ENCODE results near the gene POLRMT. TPM values are rescaled to one million over a fixed set of nuclear protein-coding genes. Genes with fewer than 3 reads are reported as not detected.

POLRMT gene
- total RNA-seq, 1 experiment from 2014 or later = 104 TPM

DNA sequence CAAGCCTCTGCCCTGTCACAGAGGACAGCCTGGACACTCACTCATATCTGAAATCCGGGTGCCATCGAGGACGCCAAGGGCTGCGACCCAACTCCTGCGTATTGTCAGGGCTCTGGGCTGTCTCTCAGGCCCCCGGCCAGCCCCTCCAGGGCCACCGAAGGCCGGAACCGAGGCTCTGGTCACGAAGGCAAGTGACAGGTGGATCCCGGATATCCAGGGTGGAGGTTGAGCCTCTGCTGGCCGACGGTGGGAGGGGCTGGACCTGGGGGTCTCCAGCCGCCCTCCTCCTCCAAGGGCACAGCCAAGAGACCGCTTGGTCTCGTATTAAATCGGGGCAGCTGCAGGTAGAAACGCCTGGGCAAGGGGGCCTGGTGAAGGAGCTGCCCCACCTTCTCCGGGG lies 24.3 kb upstream of the POLRMT start:
- Mint-ChIP-seq H3K4me1 (peaks cover 13 to 18% of the 10 kb centered on the region in 2 experiments), H3K27ac (peak overlapping the region; percentile 16 to 94 (median 44); a peak in 3 of 7 replicates), H3K9me3 (no peaks in the 10 kb centered on the region; a peak in 2 of 5 replicates), H3K27me3 (ENCODE audit: low read depth) (no peaks in the 10 kb centered on the region; the same call in 1 of the 2 replicates), H3K4me3 (no peak overlapping the region), H3K36me3 (ENCODE audit: insufficient read depth in 1 of 3, low read depth in 3 of 3) (peaks cover 3 to 16% (median 10%) of the 10 kb centered on the region in 3 experiments; a peak in 6 of 7 replicates)
- no peak overlapping the region for H3K18ac ChIP-seq (ENCODE audit: insufficient read length, low read depth, low read length)
- peaks cover 4% of the 10 kb centered on the region for H3K23me2 ChIP-seq (ENCODE audit: insufficient read length, low read depth, low read length, poor library complexity, severe bottlenecking)
- H2AFZ ChIP-seq (ENCODE audit: low read length) = no peak overlapping the region
- no peak overlapping the region for H3K27ac ChIP-seq (ENCODE audit: insufficient read length, low read depth, low read length)
- no peak overlapping the region for H2BK15ac ChIP-seq (ENCODE audit: low read depth, low read length)
- peaks cover 82% of the 10 kb centered on the region for H3K79me2 ChIP-seq (ENCODE audit: insufficient read depth, low read length)
- no peaks in the 10 kb centered on the region for H3K9me3 ChIP-seq (ENCODE audit: control insufficient read depth, low read depth, low read length)
- WGBS (ENCODE audit: extremely low coverage, insufficient read length, low lambda C conversion rate) = no CpG with 5 or more reads among the region's 19 CpGs
- H3K4me2 ChIP-seq (ENCODE audit: insufficient read depth, insufficient read length, low read length) = no peak overlapping the region
- H4K8ac ChIP-seq (replicated peaks; ENCODE audit: insufficient read length, low read depth, low read length) = no peak overlapping the region
- no peaks in the 10 kb centered on the region; the same call in 1 of the 2 replicates for H3K4me1 ChIP-seq (ENCODE audit: insufficient read depth, low read length)
- no peak overlapping the region for H2BK20ac ChIP-seq (ENCODE audit: low read depth, low read length, poor library complexity, severe bottlenecking)
- no peak overlapping the region for H4K91ac ChIP-seq (ENCODE audit: insufficient read length, low read depth, low read length)
- H3K9ac ChIP-seq (ENCODE audit: extremely low read depth, insufficient read length, low read length) = no peak overlapping the region
- TF ChIP-seq, protein P1, sequence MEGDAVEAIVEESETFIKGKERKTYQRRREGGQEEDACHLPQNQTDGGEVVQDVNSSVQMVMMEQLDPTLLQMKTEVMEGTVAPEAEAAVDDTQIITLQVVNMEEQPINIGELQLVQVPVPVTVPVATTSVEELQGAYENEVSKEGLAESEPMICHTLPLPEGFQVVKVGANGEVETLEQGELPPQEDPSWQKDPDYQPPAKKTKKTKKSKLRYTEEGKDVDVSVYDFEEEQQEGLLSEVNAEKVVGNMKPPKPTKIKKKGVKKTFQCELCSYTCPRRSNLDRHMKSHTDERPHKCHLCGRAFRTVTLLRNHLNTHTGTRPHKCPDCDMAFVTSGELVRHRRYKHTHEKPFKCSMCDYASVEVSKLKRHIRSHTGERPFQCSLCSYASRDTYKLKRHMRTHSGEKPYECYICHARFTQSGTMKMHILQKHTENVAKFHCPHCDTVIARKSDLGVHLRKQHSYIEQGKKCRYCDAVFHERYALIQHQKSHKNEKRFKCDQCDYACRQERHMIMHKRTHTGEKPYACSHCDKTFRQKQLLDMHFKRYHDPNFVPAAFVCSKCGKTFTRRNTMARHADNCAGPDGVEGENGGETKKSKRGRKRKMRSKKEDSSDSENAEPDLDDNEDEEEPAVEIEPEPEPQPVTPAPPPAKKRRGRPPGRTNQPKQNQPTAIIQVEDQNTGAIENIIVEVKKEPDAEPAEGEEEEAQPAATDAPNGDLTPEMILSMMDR (conservative IDR thresholded peaks at IDR 0.05) = no peak
- no peak overlapping the region for H3K14ac ChIP-seq (ENCODE audit: insufficient read depth, low read length)
- no peak overlapping the region for H3K23ac ChIP-seq (ENCODE audit: insufficient read length, low read depth, low read length)
- no peak overlapping the region for H2BK5ac ChIP-seq (ENCODE audit: insufficient read length, low read length)
- H4K20me1 ChIP-seq (ENCODE audit: control insufficient read depth, insufficient read depth, insufficient read length) = peaks cover 15% of the 10 kb centered on the region
- DNase-seq = no peak
- H3K27me3 ChIP-seq (ENCODE audit: insufficient read depth, low read length) = no peaks in the 10 kb centered on the region
- H3T11ph ChIP-seq (ENCODE audit: low read length) = no peak overlapping the region
- peaks cover 7% of the 10 kb centered on the region for H3K79me1 ChIP-seq (ENCODE audit: insufficient read depth, low read depth, low read length, poor library complexity, severe bottlenecking)
- H2BK120ac ChIP-seq (ENCODE audit: low read depth, low read length, poor library complexity, severe bottlenecking) = no peak overlapping the region
- no peak overlapping the region for H3K56ac ChIP-seq (ENCODE audit: insufficient read length, low read depth, low read length)
- no peak overlapping the region for H3K4ac ChIP-seq (ENCODE audit: low read depth, low read length)
- H4K5ac ChIP-seq (ENCODE audit: insufficient read length, low read depth, low read length) = no peak overlapping the region
- no peak overlapping the region for H2AK5ac ChIP-seq (ENCODE audit: insufficient read length, low read length)
- no peak overlapping the region for H2BK12ac ChIP-seq (ENCODE audit: insufficient read length, low read depth, low read length)
